VCaP (cell line): ENCODE measurements around the gene TMEM11.

Experiments used
- H3K27ac ChIP-seq: fragments of 450-650 bp; 2 replicates; pipeline ENCODE4 v1.5.1; 2017
- CTCF ChIP-seq: fragments of 450-650 bp; conservative IDR thresholded peaks from 2 replicates; pipeline ENCODE4 v1.5.1; 2017; ENCODE audit warnings: mild to moderate bottlenecking, moderate library complexity

The TMEM11 gene

GRCh38 chr17:21214015-21214776 is at the start of gene TMEM11:
TMEM11 (minus strand) TSS chr17:21214161; CDS start chr17:21214152, 9 bp downstream.
- 0 out of 2 replicates have a peak, but pooled peaks have one; percentile 7 for TF ChIP-seq CTCF
- peak within 1 kb of the TSS; percentile 97 for H3K27ac ChIP-seq

- no peak for TF ChIP-seq CTCF
- H3K27ac ChIP-seq = no peak overlapping the region
Observed at GRCh38 chr17:21263376-21263775, 49.4 kb upstream of the TMEM11 start.

GRCh38 chr17:21262259-21262993 is 48.5 kb upstream of the TMEM11 start:
- TF ChIP-seq CTCF = no peak
- no peak overlapping the region for H3K27ac ChIP-seq

GRCh38 chr17:21258593-21258992 is 44.6 kb upstream of the TMEM11 start:
- H3K27ac ChIP-seq = no peak overlapping the region
- TF ChIP-seq CTCF = no peak

- H3K27ac ChIP-seq = peak overlapping the region; percentile 49; the same call in 1 of the 2 replicates
- no peak for TF ChIP-seq CTCF
Observed at GRCh38 chr17:21253646-21254441, 39.9 kb upstream of the TMEM11 start.

- no peak; the same call in 1 of the 2 replicates for TF ChIP-seq CTCF
- H3K27ac ChIP-seq = peak within 1 kb of the TSS; percentile 49
Observed at GRCh38 chr17:21252796-21253645, 39.1 kb upstream of the TMEM11 start, which contains the start of gene NATD1. NATD1 (minus strand) TSS chr17:21253410; CDS start chr17:21253264, 146 bp downstream.
